Measurements from ENCODE around the gene PCBD2. TPM values are rescaled to one million over a fixed set of nuclear protein-coding genes. Genes with fewer than 3 reads are reported as not detected.

PCBD2 gene
- total RNA-seq, 1 experiment from 2014 or later: 7.0 TPM

GRCh38 chr5:134874831-134875655 is 29.9 kb upstream of the PCBD2 start:
- no peak for TF ChIP-seq EZH2phosphoT487 (IDR thresholded peaks at IDR 0.05; ENCODE audit: borderline replicate concordance, low read length)
- TF ChIP-seq CTCF (conservative IDR thresholded peaks at IDR 0.05; ENCODE audit: low read depth, low read length): no peak
- TF ChIP-seq EZH2 (IDR thresholded peaks at IDR 0.05; ENCODE audit: low read length, unreplicated experiment): no peak
- BruUV-seq (replicated peaks): TSS peak; percentile 48
- CTCF ChIA-PET: no interaction called here

GRCh38 chr5:134877159-134877558 is 27.8 kb upstream of the PCBD2 start:
- no peaks in the 10 kb centered on the region for H3K9me3 ChIP-seq (ENCODE audit: low read length)
- ATAC-seq (no peak), DNase-seq (no peak)
- no peak overlapping the region for H3K27ac ChIP-seq (ENCODE audit: low read length)
- no peak overlapping the region for H2AFZ ChIP-seq (ENCODE audit: low read length)
- no peaks in the 10 kb centered on the region for H3K9me2 ChIP-seq (replicated peaks; ENCODE audit: low read length)
- intact Hi-C loops (cut with micrococcal nuclease): no loop called here
- H3K9ac ChIP-seq (ENCODE audit: low read length): no peak overlapping the region
- BruUV-seq (replicated peaks): no TSS peak
- H3K4me1 ChIP-seq (ENCODE audit: insufficient read depth, low read length): peaks cover 6% of the 10 kb centered on the region; the same call in 1 of the 2 replicates
- H3K79me2 ChIP-seq (ENCODE audit: low read length): peaks cover 17% of the 10 kb centered on the region
- no peak overlapping the region for H3K4me3 ChIP-seq (ENCODE audit: low read length)
- H3K27me3 ChIP-seq (ENCODE audit: low read length): no peaks in the 10 kb centered on the region
- ChIA-PET CTCF (no interaction called here), POLR2A (ENCODE audit: unreplicated experiment) (no interaction called here)
- no peaks in the 10 kb centered on the region for H3K36me3 ChIP-seq (ENCODE audit: low read depth, low read length)
- H4K20me1 ChIP-seq (ENCODE audit: low read length): no peaks in the 10 kb centered on the region
- no peak overlapping the region for H3K4me2 ChIP-seq (ENCODE audit: low read length)
- H3F3A ChIP-seq (ENCODE audit: low read length, unreplicated experiment): no peaks in the 10 kb centered on the region
- TF ChIP-seq CTCF (conservative IDR thresholded peaks at IDR 0.05; ENCODE audit: low read depth, low read length): no peak
- TF ChIP-seq EZH2 (IDR thresholded peaks at IDR 0.05; ENCODE audit: low read length, unreplicated experiment): no peak
- TF ChIP-seq EZH2phosphoT487 (IDR thresholded peaks at IDR 0.05; ENCODE audit: borderline replicate concordance, low read length): no peak

More at GRCh38 chr5:134874831-134875655, 29.9 kb upstream of the PCBD2 start:
- Histone ChIP-seq H3K9ac (ENCODE audit: low read length) (peak overlapping the region; percentile 80), H3K4me2 (ENCODE audit: low read length) (peak overlapping the region; percentile 96), H3K27ac (ENCODE audit: low read length) (peak overlapping the region; percentile 47), H4K20me1 (ENCODE audit: low read length) (no peaks in the 10 kb centered on the region), H3K9me2 (replicated peaks; ENCODE audit: low read length) (no peaks in the 10 kb centered on the region), H3F3A (ENCODE audit: low read length, unreplicated experiment) (no peaks in the 10 kb centered on the region), H3K27me3 (ENCODE audit: low read length) (no peaks in the 10 kb centered on the region), H3K36me3 (ENCODE audit: low read depth, low read length) (no peaks in the 10 kb centered on the region), H3K4me3 (ENCODE audit: low read length) (peak overlapping the region; percentile 81), H3K79me2 (ENCODE audit: low read length) (peaks cover 16% of the 10 kb centered on the region), H2AFZ (ENCODE audit: low read length) (peak overlapping the region; percentile 93), H3K4me1 (ENCODE audit: insufficient read depth, low read length) (peaks cover 6% of the 10 kb centered on the region; the same call in 1 of the 2 replicates), H3K9me3 (ENCODE audit: low read length) (no peaks in the 10 kb centered on the region)
- ATAC-seq (peak; percentile 72), DNase-seq (peak; percentile 55)
- POLR2A ChIA-PET (ENCODE audit: unreplicated experiment): no interaction called here
- intact Hi-C loops (cut with micrococcal nuclease): loop anchor here (1.0 kb wide), 1 partner anchor 30 kb away; the partner anchor contains the start of gene PCBD2

- ATAC-seq (no peak), DNase-seq (no peak)
- H3K27ac ChIP-seq (ENCODE audit: low read length): no peak overlapping the region
- intact Hi-C loops (cut with micrococcal nuclease): no loop called here
- no peak for TF ChIP-seq EZH2phosphoT487 (IDR thresholded peaks at IDR 0.05; ENCODE audit: borderline replicate concordance, low read length)
- no peak for TF ChIP-seq EZH2 (IDR thresholded peaks at IDR 0.05; ENCODE audit: low read length, unreplicated experiment)
- no peak for TF ChIP-seq CTCF (conservative IDR thresholded peaks at IDR 0.05; ENCODE audit: low read depth, low read length)
- no peak overlapping the region for H3K4me3 ChIP-seq (ENCODE audit: low read length)
- H3K4me1 ChIP-seq (ENCODE audit: insufficient read depth, low read length): peaks cover 6% of the 10 kb centered on the region; the same call in 1 of the 2 replicates
- H3K9ac ChIP-seq (ENCODE audit: low read length): no peak overlapping the region
- POLR2A ChIA-PET (ENCODE audit: unreplicated experiment): no interaction called here
- H3F3A ChIP-seq (ENCODE audit: low read length, unreplicated experiment): no peaks in the 10 kb centered on the region
- no peaks in the 10 kb centered on the region for H3K27me3 ChIP-seq (ENCODE audit: low read length)
- H3K36me3 ChIP-seq (ENCODE audit: low read depth, low read length): no peaks in the 10 kb centered on the region
- no peak overlapping the region for H3K4me2 ChIP-seq (ENCODE audit: low read length)
- no peaks in the 10 kb centered on the region for H4K20me1 ChIP-seq (ENCODE audit: low read length)
- H3K79me2 ChIP-seq (ENCODE audit: low read length): peaks cover 17% of the 10 kb centered on the region
- BruUV-seq (replicated peaks): no TSS peak
- no peaks in the 10 kb centered on the region for H3K9me2 ChIP-seq (replicated peaks; ENCODE audit: low read length)
- no peak overlapping the region for H2AFZ ChIP-seq (ENCODE audit: low read length)
- no peaks in the 10 kb centered on the region for H3K9me3 ChIP-seq (ENCODE audit: low read length)
- CTCF ChIA-PET: no interaction called here
These were observed 26.5 kb upstream of the PCBD2 start for GRCh38 chr5:134878403-134878802.
